Posterior vena cava (tissue), 2 donors: ENCODE results near the gene RIOK3. TPM values are rescaled to one million over a fixed set of nuclear protein-coding genes. Genes with fewer than 3 reads are reported as not detected.

ENCODE experiments used
- DNase-seq: peaks from one replicate; pipeline ENCODE4 v3.0.0-alpha.2; 2020; ENCODE audit warnings: low spot score
- intact Hi-C, 2 donors: fragments of 100-400 bp; cut with DNase I; formaldehyde crosslinking; loops; one replicate each; pipeline versions ENCODE4 v1.14.1 to v1.14.2; 2022 to 2023
- total RNA-seq, 2 donors: library from RNA; stranded (reverse); fragmentation: NEBNext Ultra II Directional; extraction: Animal tissue kit (Norgen Biotek cat#: 25700); gene quantifications; one replicate each; pipeline ENCODE4 v1.2.1, GENCODE V29; 2021
- donor health status: DM: yes; HTN: yes; CAD: no.
- donor health status: DM: yes; HTN: yes; CAD: no.

Gene RIOK3
- total RNA-seq, 2 donors from 2014 or later, result 58.9 to 65.8 TPM

DNA sequence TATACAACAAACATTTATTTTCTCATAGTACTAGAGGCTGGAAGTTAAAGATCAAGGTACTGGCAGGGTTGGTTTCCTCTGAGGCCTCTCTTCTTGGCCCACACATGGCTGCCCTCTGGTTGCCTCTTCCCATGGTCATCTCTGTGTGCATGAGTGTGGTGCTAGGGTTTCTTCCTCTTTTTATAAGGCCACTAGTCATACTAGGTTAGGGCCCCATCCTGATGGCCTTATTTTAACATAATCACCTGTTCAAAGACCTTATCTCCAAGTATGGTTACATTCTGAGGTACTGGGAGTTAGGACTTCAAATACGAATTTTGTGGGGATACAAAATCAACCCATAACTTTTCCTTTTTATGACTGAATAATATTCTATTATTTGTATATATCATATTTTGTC, 4.8 kb upstream of the RIOK3 start:
- intact Hi-C loops, result no loop called here

DNA sequence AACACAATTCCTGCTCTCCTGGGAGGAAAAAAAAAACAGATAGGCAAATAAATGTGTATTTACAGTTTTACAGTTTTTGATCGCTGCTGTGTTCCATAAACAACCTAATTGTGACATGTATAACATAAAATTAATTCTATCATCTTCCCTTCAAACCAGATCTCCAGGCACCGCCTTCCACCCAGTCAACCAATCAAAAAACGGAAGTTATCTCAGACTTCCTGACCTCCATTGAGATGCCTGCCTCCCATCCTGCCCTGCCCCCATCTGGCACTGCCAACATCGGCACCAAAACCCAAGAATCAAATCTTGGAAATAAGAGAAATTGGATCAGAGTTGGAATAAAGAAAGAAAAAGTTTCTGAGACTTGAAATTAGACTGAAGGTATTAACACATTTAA, 3.1 kb upstream of the RIOK3 start:
- intact Hi-C loops, result no loop called here
- DNase-seq, result no peak

More for the DNA sequence above, 4.8 kb upstream of the RIOK3 start:
- no peak for DNase-seq

DNA sequence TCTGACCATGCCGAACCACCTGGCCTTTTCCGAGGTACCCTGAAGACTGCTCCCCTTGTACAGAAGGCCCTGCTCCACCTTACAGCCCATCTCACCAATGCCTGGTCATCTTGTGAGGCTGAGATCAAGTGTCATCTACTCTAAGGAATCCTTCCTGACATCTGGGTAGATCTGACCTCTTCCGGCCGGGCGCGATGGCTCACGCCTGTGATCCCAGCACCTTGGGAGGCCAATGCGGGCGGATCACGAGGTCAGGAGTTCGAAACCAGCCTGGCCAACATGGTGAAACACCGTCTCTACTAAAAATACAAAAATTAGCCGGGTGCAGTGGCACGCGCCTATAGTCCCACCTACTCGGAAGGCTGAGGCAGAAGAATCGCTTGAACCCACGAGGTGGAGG, 2.1 kb upstream of the RIOK3 start:
- intact Hi-C loops, result no loop called here
- no peak for DNase-seq

DNA sequence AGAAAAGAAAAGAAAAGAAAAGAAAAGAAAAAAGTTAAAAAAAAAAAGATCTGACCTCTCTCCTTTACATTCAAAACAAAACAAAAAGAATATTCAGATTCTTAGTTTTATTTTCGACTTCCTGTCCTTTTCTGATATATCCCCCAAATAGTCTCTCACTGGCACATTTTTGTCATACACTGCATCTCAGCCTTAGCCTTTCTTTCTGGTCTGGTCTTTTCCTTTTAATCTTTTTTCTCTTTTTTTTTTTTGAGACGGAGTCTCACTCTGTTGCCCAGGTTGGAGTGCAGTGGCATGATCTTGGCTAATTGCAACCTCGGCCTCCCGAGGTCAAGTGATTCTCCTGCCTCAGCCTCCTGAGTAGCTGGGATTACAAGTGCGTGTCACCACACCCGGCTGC, 1.6 kb upstream of the RIOK3 start:
- intact Hi-C loops, result no loop called here
- no peak for DNase-seq

DNA sequence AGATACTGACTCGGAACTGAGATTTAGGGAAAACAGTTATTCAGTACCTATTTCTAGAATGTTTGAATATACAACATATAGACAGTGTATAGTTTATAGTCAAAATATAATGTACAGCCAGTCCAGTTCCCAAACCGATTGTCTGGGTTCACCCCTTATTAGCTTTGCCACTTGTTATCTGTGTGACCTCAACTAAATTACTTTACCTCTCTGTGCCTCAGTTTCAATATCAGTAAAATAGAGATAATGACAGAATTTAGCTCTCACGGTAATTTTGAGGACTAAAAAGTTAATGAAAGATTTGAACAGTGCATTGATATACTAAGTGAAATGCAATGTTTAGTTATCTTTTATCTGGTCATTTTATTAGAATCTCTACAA, 750 bp upstream of the RIOK3 start:
- DNase-seq, result no peak
- intact Hi-C loops, result no loop called here

DNA sequence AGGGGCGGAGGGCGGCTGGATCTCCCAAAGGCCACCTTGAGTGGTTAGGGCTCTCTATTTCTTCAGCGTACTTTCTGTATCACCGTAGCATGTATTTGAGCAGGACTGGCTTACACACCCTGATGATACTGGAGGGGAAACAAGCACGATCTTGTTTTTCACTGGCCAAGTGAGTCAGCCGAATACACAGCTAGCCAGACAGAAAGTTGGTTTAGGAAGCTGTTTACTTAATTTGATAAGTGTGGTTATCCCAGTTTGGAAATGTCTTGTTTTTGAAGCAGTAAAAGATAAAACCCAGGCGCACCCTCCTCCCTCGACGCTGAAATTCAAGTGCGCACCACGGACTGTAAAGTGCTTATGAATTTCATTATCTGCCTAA, 582 bp downstream of the RIOK3 start:
- DNase-seq, result no peak
- intact Hi-C loops, result no loop called here

DNA sequence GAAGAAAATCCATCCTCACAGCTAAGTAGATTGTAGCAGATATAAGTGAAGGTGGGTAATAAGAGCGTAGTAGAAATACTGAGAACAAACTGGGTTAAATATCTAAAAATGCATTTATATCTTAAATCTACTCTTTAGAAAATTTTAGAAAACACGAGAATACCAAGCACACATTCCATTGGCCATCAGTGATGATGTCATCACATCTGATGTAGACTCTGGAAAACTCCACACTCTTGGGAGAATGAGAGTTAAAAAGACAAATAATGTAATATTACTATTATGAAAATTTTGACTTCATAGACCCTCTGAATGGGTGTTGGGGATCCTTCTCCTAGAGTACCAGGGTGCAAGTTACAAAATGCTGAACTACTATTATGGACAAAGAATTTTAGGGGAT, 3.7 kb downstream of the RIOK3 start:
- intact Hi-C loops, result no loop called here
- no peak for DNase-seq

DNA sequence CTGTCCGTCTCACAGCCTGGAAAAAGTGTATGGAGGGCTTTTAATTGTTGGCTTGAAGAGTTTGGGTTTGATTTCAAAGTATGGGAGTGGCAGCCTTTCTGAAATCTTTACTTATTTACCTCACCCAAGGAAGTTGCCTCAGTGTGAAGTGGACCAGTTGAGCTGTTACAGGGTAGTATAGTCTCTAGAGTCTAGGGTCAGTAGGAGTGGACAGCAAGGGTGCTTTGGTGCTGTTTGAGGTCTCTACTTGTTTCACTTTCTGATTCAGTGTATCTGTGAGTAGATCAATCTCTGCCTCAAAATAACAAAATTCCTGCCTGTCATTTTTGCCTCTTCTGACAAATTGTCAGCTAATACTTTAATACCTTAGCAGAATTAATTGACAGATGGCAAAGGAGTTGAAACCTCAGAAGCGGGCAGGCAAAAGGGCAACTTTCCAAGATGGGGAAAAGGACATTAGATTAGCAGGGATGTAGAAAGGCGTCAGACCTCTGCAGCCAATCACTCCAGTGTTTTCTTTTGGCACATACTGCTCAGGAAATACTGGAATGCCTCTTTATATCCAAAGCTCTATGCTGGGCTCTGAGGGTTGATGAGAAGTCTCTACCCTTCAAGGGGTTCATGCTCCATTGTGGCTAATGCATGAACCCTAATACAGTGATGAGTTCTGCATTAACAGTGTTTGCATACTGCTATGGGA, 5.9 kb downstream of the RIOK3 start:
- DNase-seq, result no peak
- intact Hi-C loops, result no loop called here

DNA sequence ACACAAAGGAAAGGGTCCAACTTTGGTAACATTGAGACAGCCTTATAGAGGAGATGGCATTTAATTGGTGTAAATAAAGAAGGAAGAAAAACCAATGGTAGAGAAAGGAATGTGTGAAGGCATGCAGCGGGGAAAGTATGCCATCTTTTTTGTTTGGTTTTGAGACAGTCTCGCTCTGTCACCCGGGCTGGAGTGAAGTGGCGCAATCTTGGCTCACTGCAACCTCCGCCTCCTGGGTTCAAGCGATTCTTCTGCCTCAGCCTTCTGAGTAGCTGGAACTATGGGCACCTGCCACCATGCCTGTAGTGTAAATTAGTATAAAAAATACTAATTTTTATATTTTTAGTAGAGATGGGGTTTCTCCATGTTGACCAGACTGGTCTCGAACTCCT, 6.4 kb downstream of the RIOK3 start:
- intact Hi-C loops, result no loop called here
- no peak for DNase-seq

DNA sequence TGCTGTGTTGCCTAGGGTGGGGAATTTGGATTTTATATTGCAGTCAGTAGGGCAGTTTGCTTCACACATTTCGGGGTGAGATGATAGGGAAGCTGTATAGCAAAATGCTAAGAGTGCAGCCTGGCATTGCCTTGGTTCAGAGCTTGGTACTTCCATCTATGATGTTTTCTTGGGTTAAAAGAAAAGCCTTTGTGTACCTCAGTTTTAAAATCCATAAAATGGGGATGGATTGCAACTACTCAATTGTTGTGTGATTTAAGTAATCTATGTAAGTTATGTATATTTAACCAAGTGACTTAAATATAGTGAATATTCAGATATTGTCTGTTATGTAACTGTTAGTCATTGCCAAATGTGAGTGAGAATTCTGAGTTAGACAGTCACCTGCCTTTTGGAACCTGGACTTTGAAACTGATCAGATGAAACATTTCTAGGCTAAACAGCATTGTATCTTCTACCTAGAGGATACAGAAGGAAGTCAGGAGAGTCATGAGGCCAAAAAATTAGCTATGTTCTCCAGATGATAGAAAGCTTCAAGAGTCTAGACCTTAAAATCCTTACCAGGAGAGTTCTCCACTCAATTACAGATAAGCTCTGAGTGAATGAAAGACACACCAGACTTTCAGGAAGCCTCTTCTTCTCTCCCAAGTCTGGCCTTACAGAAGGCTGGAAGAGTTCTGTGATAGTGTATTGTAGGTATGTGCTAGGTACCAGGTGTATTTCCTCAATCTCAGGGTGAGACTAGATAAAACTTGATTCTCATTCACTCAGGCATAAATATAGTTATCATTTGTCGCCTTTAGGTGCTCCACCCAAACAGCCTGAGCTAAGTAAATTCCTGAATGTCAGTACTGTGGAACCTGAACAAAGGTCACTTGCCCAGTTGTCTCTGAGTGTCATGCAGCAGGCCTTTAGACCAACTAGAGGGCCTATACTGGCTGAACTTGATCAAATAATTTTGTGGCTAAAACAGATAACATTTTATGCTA, 7.5 kb downstream of the RIOK3 start:
- no peak for DNase-seq
- intact Hi-C loops, result no loop called here

DNA sequence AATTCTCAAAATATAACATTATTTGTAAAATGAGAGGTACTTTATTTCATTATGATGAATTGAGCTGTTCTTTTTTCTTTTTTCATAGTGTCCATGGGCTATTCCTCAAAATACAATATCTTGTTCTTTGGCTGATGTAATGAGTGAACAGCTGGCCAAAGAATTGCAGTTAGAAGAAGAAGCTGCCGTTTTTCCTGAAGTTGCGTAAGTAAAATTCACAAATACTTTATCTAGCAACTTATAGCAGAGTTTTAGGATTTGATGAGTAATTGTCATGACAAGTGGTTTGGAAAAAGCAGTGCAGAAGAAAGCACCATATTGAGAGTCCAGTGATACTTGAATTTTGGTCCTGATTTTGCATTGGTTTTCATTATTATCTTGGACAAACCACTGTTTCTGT, 9.8 kb downstream of the RIOK3 start:
- intact Hi-C loops, result no loop called here

DNA sequence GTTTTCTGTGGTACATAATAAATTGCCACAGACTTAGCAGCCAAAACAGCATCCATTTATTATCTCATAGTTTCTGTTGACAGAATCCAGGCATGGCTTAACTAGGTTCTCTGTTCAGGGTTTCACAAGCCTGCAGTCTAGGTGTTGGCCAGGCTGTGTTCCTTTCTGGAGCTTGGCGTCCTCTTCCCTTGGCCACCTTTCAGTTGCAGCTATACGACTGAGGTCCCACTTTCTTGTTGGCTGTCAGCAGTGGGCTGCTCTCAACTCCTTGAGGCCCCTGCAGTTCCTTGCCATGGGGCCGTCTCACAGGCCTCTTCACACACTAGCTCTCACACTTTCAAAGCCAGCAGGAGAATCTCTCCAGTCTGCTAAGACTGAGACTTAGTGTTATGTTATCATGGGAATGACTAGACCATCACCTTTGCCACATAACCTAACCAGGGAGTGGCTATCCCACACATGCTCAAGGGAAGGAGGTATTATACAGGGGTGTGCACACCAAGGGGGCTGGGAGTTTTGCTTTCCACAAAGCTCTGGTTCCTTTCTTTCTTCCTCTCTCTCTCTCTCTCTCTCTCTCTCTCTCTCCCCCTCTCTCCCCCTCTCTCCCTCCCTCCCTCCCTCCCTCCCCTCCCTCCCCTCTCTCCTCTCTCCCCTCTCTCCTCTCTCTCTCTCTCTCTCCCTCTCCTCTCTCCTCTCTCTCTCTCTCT, 15.8 kb downstream of the RIOK3 start:
- intact Hi-C loops, result no loop called here
- no peak for DNase-seq

More for the DNA sequence above, 9.8 kb downstream of the RIOK3 start:
- DNase-seq, result no peak

DNA sequence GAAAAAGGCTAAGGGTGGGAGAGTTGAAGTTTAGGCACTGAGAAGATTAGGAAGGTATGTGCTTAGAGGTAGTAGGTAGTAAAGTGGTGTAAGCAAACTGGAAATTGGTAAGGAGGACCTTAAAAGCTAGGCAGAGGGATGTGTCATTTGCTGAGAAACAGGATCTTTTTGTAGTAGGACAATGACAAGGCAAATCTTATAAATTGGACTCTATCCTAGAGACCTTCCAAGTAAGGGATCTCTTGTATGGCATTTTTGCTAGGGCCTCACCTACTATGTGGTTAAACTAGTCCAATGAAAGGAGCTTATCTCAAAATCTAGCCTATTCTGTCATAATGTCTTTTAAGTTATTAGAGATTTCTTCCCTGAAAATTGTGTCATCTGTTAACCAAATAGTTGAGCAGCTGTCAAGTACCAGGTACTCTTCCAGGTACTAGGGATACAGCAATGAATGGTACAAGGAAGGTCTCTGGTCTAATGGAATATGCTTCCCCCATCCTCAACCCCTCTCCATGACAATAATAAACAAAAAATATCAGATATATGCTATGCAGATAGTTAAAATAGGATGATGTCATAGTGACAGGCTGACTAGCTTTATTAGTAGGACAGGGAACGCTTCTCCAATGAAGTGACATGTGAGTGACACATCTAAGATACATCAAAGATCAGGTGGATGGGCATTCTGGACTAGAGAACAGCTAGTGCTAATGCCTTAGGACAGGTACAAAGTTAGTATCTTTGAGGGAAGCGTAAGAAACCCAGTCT, 17.7 kb downstream of the RIOK3 start:
- intact Hi-C loops, result no loop called here
- DNase-seq, result no peak

DNA sequence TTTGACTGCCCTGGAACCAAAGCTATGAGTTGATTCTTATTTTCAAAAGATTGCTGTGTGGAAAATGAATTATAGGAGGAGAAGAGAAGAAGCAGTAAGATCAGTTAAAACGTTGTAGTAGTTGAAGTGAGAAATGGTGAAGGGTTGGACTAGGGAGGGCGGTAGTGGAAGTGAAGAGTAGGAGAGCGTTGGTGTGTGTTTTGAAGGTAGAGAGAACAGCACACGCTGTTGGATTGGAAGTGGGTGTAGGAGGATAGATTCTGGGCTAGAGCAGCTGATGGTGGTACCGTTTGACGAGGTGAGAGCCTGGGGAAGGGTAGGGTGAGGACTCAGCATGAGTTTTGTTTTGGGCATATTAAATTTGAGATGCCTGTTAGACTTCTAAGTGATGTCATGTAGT, 18.4 kb downstream of the RIOK3 start:
- intact Hi-C loops, result no loop called here
- DNase-seq, result no peak

DNA sequence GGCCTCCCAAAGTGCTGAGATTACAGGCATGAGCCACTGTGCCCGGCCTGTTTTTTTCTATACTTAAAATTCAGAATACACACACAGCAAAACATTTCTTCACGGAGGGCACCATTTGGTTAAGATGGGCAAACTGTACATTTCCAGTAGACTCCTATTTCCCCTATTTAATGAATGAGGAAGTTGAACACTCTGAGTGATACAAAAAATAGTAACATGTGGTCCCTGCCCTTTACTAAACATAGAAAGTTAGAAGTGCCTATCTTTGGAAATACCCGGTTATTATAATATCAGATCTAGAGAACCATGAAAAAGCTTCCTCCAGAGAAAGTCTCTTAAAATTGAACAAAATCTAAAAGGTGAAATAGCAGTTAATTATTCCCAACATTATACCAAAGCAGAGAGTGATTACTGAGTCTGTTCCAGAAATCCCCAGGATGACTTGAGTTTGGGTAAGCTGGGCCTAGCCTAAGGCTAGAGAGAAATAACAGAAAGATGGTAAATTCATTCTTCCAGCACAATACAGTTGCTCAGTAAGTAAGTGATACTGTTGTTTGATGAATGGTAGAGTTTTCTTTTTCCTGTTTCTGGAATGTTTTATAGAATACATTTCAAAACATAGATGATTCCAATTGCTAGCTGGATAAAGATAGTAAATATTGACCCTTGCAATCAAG, 26.9 kb downstream of the RIOK3 start:
- intact Hi-C loops, result no loop called here
- no peak for DNase-seq

DNA sequence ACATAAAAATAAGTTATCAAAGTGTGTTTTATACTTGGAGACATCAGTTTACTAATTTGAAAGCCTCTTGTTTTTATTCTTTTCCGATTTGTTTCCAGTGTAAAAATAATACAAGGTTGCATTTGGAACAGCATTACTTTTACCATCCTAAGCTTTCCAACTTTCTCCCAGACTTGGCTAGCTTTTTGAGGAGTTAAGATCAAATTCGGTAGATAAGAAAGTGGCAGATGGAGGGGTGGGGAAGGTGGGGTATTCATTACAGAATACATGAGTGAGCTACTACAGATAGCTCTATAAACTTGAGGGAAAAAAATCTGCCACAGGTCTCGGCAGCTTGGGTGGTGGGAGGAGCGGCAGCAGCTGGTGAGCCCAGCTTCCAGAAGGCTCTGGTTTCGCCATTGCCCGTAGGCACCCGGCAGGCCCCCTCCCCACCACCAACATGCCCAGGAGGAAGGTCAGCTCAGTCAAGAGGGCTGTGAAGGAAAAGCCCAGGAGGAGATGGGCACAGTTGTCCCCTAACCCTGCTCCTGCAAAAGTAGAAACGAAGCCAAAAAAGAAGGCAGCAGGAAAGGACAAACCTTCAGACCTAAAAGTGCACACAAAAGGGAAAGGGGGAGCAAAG, 31.6 kb downstream of the RIOK3 start:
- intact Hi-C loops, result no loop called here
- no peak for DNase-seq

DNA sequence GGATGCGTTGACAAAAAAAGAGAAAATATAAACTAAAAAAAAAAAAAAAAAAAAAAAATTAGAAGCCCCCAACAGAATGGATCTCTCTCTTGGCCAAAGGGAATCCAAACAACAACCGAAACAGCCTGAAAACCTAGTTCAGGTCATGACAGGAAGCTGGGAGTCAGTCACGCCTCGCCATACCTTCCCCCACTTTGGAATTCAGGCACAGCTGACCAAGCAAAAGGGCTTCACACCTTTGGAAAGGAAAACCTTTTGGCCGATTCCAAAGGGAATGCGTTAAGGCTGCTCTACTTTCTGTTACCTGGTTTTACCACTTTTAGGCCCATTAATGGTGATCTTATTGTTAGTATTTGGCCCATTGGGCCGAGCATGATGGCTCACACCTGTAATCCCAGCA, 32.3 kb downstream of the RIOK3 start:
- DNase-seq, result no peak
- intact Hi-C loops, result no loop called here

DNA sequence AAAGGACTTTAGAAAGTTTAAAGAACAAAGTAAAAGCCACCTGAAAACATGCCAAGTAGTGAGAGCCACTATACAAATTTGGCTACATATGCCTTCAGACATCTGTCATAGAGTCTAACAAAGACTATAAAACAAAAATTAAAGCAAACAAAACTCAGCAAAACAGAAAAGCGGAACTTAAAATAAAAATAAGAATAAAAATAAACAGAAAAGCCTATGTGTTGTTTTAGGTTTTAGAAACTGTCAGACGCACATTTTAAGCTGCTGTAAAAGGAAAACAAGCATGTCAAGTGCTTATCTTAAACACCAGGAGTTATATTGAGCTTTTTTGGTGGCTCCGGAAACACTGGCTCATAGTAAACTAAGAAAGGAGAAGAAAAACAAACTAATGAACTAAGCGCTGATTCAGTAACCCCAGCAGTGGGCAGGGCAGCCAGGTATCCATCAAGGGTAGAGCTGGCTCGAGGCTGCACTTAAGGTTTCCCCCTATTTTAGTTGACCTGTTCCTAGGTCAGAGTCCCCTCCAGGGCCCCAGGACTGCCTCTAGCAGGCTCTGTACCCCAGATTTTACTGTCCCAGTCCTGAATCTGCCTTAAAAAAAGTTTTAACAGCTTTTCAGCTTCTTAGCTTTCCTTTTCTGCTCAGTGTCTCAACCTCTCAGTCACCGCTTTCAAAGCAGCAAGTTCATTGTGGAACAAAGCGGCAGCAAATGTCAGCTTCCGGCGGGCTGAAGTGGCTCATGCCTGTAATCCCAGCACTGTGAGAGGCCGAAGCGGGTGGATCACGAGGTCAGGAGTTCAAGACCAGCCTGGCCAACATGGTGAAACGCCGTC, 34.9 kb downstream of the RIOK3 start:
- no peak for DNase-seq
- intact Hi-C loops, result no loop called here
